Left renal pelvis (tissue), 4 donors: ENCODE results near the gene KIAA1549. TPM values are rescaled to one million over a fixed set of nuclear protein-coding genes. Genes with fewer than 3 reads are reported as not detected.

Experiments used
- DNase-seq, 4 donors: peaks; one replicate each; pipeline ENCODE4 v3.0.0-alpha.2; 2013; ENCODE audit warnings: low read depth in 4 of 4, low spot score in 3 of 4
- polyA plus RNA-seq, 4 donors: library from polyadenylated mRNA; unstranded; fragments of 120-200 nt; gene quantifications; one replicate each; pipeline ENCODE4 v1.2.1, GENCODE V29; 2013; ENCODE audit not compliant: insufficient read length in 4 of 4

The KIAA1549 gene
- polyA plus RNA-seq, 4 donors: 12.4 to 14.4 (median 13.3) TPM

DNA sequence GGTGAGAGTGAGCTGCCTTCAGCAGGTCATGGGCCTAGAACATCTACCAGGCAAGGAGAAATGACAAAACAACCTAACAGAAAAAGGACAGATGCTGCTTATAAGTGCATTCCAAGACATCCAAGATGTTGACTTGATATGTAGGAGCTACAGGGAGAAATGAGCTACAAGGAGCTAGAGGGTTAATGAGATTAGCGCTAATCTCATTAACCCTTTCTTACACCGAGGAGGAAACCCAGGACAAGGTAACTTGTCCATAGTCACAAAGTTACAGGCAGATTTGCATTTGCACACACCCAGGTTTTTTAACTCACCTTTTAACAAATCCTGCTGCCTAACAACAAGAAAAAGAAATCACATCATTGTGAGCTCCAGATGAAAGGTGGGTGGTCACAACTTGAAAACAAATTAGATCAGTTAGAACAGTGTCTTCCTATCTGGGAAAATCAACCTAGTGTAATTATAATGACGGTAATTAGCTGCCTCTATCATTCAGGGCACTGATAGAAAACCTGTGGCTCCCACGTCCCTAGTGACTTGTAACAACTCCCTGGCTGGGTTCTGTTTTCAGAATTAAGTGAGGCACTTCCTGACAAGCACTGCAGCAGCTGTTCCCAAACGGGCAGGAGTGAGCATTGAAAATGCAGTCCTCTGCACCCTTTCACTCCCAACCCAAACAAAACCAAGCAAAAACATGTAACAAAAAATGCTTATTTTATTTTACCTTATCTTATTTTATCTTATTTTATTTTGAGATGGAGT lies 5.7 kb downstream of the KIAA1549 start:
- no peak for DNase-seq

DNA sequence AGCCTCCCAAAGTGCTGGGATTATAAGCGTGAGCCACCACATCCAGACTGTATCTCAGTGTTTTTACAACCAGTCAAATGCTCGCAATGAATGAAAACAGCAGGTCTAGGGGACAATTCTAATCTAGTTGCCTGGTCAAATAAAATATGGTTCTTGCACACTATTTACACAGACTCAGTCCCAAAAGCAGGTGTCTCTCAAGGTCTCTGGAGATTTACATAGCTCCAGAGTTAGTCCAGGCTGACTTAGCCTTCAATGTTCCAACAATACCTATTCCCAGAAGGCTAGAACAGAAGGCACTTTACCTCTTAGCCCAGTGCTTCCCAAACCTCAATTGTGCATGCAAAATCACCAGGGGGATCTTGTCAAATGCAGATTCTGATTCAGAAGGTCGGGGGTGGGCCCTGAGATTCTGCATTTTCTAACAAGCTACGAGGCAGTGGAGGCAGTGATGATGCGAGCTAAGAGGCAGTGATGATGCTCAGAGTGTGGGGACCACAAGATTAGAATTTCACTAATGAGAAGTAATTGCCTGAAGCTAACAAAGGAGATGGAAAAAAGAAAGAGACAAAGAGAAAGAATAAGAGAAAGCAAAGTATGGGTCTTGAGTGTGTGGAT lies 6.4 kb downstream of the KIAA1549 start:
- DNase-seq: no peak

DNA sequence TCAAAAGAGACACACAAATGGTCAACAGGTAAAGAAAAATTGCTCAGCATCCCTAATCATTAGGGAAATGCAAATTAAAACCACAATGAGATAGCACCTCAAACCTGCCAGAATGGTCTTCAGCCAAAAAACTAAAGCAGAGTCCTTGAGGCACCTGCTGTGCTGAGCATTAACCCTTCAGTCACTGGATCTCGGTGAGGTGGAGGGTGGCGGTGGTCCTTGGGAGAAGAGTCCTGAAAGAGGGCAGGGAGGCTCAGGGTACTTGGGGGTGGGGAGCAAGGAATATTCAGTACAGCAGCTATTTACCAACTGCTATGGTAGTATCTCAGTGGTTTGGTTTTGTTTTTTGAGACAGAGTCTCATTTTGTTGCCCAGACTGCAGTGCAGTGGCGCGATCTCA lies 7.1 kb downstream of the KIAA1549 start:
- no peak for DNase-seq

DNA sequence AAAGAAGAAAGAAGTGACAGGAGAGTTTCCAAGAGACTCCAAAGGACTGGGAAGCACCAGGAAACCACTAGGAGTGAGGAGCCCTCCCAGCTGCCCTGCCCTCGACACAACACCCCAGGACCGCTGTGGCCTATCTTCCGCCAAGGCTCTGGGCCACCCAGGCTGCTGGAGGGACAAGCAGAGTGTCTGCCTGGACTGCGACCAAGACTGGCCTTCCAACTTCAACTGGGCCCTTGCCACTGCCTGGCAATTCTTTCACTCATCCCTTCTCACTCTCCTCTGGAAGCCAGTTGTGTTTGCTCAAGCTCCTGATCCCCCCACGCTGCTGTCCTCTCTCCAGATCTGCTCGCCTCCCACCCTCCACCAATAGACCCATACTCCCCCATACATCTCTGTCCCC lies 10.2 kb downstream of the KIAA1549 start:
- DNase-seq: no peak

DNA sequence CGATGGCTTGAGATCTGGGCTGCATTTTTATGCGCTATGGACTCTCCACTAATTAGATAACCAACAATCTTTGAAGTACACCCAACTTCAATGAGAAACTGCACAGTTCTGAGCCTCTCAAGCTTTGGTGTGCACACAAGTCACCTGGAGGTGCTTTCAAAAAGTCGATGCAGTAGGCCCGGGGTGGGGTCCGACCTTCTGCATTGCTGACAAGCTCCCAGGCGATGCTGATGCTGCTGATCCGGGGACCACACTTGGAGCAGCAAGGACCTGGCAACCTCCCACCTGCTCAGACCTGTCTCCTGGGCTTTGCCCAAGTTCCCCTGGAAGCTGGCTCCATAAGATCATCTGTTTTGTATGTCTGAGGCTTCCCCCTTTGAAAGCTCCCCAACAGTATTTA lies 10.7 kb downstream of the KIAA1549 start:
- no peak for DNase-seq

DNA sequence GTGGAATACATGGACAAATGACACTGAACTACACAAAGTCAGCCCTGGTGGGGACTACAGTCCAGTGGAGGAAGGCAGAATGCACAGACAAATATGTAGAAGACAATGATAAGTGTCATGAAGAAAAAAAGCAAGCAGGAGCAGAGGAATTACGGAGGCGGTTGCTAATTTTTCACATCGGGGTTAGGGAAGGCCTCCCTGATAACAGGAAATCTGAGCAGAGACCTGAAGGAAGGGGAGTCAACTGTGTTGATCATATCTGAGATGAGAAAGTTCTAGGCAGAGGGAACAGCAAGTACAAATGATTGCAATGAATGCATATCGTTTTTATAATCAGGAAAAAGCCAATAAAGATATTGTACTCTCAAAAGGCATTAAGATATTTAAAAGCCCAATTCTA lies 14.0 kb downstream of the KIAA1549 start:
- DNase-seq: no peak

DNA sequence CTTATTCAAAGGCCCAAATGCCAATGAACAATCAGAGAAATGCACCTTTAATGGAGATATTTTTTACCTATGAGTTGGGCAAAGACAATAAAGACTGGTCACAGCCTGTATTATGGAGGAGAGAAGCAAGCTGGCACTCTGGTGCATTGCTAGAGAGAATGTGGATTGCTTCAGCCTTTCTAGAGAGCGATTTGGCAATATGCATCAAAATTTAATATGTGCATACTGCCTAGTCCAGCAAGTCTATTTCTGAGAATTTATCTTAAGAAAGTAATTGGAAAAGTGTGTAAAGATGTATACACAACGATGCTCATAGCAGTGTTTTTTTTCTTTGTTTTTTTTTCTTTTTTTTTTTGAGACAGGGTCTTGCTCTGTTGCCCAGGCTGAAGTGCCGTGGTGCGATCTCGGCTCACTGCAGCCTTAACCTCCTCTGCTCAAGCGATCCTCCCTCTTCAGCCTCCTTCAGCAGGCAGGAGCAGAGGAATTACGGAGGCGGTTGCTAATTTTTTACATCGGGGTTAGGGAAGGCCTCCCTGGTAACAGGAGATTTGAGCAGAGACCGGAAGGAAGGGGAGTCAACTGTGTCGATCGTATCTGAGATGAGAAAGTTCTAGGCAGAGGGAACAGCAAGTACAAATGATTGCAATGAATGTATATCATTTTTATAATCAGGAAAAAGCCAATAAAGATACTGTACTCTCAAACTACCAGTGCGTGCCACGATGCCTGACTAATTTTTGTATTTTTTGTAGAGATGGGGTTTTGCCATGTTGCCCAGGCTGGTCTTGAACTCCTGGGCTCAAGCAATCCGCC lies 16.4 kb downstream of the KIAA1549 start:
- DNase-seq: no peak

DNA sequence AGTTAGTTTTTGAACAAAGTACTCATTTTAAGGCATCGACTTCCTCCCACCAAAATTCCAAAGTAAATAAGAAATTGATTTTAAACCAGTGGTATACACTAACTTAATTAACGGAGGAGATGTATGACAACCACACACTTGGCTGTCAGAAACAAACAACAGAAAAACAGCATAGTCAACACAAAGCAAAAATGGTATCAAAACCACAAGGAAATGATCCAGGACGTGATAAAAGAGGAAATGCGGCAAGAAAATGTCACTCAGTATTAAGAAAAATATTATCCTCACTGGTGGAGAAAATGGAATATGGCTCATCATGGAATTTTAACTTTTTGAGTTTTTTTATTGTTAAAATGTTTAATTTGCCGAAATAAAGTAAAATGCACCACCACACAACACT lies 17.5 kb downstream of the KIAA1549 start:
- no peak for DNase-seq

DNA sequence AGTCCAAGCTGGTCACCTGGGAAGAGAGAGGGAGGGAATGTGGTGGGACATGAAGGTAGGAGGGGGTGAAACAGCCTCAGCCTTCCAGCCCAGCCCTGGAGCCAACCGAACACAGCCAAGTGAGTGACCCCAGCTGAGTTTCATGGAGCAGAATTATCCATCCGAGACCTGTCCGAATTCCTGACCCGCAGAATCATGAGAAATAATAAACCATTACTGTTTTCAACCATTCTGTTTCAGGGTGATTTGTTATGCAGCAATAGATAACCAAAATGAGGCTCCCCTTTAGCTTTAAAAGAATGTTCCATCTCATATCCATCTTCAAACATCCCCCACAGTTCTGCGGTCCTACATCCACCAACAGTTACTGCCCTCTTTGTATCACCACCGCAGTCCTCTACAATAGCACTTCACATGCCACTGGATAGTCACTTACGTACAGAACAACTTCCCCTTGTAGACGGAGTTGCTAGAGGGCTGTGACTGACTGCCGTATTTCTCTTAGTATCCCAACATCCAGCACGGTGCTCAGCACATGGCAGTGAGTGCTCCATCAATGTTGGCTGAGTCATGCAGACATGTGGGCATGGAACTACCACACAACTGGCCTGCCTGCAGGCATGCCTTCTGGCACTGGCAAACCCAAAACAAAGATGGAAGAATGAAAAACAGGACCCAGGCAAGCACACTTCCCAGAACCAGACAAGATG lies 18.5 kb downstream of the KIAA1549 start:
- no peak for DNase-seq

DNA sequence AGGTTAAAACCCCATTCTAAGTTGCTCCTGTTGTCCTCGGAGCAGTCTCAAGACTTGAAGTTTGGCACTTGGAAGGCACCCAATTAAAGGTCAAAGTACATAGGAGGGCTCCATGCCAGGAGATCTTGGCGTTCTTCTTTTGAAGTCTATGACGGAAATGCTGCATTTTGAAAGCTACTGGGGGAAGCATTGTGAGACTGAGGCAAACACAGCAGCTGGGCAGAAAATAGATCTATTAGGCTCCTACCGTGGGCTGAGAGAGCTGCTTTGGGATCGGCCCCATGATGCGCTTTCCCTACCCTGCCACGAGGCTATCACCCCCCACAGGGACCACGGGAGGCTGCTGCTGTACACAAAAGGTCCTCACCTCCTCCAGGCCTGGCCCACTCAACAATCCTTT lies 20.0 kb downstream of the KIAA1549 start:
- no peak for DNase-seq

DNA sequence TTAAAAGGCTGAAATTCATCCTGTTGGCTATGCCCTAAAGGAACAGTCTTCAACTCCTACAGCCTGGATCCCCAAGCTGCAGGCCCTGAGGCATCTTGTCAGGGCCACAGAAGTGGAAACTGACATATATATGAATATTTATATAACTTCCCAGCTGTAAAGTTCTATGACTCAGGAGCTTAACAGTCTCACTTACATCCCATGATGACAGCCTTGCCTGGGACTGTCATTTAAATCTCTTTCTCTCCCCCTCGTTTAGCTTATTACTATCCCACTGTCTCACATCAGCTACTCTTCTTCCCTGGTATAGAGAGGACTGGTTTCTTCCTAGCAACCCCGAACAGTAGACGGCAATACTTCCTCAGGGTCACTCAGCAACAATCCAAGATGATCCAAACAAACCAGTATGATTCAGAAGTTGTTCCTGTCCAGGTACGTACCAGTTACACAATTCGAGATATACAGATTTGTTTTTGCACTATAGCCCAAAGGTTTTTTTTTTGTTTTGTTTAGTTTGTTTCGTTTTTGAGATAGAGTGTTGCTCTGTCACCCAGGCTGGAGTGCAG lies 22.7 kb downstream of the KIAA1549 start:
- DNase-seq: no peak

DNA sequence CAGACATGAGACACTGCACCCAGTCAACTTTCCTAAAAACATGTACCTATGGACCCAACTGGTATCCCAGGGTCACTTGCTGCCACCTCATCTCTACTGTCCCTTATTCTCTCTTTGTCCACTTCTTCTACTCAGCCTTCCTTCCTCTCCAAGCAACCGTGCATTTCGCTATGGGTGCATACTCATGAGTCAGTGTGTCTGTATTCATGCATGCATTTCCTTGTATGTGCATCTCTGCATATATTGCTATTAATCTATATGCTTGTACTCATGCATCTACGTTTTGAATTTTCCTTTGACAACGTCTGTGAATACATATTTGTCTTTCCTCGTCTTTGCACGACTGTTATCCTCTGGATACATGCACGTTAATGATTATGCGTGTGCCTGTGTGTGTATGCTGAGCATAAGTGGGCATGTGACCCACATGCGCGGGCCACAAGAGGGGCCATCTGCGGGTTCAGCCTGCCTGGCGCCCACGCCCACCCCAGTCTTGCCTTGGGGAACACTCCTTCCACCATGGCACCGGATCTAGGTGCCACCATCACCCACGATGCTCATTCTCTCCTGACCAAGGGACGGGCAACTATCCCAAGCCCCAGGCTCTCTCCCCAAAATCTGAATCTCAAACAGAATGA lies 23.3 kb downstream of the KIAA1549 start:
- DNase-seq: no peak

DNA sequence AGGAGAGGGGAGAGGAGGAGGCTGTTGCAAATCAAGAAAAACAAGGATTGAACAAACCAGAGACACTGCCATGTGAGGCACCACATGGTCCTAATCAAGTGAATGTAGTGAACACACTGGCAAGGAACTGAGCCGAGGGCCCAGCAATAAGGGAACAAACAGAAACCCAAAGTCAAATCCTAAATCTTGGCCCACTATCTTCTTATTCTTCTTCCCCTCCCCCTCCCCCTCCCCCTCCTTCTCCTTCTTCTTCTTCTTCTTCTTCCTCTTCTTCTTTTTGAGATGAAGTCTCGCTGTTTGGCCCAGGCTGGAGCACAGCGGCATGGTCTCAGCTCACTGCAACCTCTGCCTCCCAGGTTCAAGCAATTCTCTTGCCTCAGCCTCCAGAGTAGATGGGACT lies 24.0 kb downstream of the KIAA1549 start:
- no peak for DNase-seq

DNA sequence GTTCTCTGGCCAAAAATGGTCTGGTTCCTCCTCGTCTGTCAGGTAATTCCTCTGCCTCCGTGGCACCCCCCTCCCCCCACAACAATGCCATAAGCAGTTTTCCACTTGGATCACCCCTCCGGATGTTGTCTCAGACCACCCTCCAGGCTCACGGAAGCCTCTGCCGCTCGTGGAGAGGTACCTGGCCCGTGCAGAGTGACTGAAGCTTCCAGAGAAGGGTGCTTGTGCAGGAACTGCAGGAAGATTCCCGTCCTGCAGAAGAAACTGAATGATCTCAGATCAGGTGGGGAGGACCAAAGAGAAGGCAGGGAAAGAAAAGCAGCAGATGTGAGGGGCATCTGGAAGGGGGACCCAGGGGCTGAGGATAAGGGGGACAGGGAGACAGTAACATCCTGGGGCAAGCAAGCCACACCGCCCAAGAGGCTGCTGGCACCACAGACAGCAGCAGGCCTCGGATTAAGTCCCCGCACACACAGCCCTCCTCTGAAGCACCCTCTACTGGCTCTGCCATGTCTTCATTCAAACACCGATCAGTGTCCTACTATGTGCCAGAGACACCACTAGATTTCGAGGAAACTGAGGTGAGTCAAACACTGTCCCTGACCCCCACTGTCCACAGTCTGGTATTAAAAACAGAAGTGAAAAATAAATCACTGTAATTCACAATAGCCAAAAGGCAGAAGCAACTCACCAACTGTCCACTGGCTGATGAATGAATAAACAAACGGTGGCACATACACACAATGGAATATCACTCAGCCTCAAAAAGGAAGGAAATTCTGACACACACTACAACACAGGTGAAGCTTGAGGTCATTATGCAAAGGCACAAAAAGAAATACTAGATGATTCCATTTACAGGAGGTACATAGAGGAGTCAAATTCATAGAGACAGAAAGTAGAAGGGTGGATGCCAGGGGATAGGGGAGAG lies 26.4 kb downstream of the KIAA1549 start:
- DNase-seq: no peak

DNA sequence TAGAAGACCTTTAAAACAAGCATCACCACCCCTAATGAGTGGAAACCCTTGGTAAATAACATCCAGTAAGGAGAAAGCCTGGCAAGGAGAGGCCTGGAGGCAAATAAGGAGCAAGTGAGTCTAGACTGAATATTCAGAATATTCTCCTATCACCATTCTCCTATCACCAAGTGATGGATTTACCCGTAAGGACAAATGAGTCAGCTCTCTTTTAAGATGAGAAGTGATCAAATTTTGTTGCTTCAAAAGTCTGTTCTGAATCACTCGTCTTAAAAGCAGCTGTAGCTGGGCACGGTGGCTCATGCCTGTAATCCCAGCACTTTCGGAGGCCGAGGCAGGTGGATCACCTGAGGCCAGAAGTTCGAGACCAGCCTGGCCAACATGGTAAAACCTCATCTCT lies 28.4 kb downstream of the KIAA1549 start:
- DNase-seq: no peak

DNA sequence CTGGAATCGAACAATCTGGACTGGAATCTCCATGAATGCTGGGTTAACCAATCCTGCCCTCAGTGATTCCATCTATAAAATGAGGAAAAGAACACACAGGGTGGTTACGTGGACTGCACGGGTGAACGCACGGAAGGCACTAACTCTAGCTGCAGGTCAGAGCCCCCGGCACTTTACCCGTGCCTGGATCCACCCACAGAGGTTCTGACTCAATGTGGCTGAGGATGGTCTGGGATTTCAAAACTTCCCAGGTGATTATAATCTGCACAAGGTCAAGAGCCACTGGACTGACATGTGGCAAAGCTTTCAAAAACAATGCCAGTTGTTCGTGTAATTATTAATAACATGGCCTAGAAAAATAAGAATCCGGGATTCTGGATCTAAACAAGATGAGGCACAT lies 29.2 kb downstream of the KIAA1549 start:
- no peak for DNase-seq

DNA sequence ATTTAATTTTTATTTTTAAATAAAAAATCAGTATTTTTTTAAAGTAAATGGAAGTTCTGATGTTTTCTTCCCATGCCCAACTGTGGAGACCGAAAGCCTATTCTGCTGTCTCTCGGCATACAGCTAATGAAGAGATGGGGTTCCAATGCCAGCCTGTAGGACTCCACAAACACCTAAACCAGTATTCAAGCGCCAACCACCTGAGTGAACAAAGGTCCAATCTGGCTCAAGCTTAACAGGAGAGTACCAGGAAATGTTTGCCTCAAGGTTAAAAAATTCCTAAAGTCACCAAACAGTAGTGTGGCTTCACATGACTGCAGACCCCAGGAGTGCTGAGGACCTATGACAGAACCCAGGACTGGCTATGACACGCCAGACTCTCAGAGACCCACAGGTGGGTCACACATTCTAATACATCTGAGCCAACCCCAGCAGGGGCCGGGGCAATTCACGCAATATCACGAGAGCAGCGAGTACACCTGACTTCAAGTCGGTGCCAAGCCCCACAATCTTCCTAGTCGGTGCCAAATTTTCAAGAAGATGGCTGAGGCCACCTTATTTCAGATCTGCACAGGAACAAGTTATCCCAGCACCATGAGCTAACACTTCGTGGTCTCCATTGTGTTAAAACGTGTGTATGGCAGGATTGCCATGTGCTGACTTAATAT lies 31.6 kb downstream of the KIAA1549 start:
- DNase-seq: no peak

DNA sequence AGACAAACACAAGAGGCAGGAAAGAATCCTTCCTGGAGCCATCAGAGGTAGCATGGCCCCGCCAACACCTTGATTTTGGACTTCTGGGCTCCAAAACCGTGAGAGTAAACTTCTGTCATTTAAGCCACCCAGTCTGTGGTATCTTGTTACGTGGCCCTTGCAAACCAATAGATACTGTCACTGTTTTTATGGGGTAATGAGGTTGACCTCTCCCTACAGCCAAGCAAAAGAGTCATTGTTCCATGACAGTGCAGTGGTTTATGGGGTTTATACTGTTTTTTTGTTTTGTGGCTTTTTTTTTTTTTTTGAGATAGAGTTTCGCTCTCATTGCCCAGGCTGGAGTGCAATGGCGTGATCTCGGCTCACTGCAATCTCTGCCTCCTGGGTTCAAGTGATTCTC lies 32.8 kb downstream of the KIAA1549 start:
- no peak for DNase-seq

DNA sequence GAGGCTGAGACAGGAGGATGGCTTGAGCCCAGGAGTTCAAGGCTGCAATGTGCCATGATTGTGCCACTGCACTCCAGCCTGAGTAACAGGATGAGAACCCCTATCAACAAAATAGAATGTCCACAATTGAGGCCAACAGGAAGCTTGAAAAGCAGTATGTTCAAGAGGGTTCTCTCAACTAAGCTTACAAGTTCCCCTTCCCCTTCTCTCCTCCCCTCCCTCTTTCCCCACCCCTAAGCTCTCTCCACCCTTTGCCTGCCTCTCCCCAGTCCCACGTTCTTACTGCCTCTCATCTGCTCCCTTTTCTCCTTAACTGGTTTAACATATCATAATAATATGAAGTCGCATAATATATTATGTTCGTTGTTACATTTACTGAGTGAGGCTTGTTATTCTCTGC lies 35.4 kb downstream of the KIAA1549 start:
- no peak for DNase-seq
